NCI-H446 treated with DMSO at 0.1 percent for 48 hours (cell line): ENCODE results near the gene USP21.
A peak's percentile ranks its signal among the peaks of the same experiment; 100 is the strongest.
"Not testable (repeated sequence)": the region's sequence is repeated elsewhere in the genome, so short reads cannot be mapped to it uniquely, and the experiment has no call there.

Experiments used
- DNase-seq: peaks from one replicate; lab custom pipeline; 2025; lab: John Stamatoyannopoulos, UW

Gene USP21

DNA sequence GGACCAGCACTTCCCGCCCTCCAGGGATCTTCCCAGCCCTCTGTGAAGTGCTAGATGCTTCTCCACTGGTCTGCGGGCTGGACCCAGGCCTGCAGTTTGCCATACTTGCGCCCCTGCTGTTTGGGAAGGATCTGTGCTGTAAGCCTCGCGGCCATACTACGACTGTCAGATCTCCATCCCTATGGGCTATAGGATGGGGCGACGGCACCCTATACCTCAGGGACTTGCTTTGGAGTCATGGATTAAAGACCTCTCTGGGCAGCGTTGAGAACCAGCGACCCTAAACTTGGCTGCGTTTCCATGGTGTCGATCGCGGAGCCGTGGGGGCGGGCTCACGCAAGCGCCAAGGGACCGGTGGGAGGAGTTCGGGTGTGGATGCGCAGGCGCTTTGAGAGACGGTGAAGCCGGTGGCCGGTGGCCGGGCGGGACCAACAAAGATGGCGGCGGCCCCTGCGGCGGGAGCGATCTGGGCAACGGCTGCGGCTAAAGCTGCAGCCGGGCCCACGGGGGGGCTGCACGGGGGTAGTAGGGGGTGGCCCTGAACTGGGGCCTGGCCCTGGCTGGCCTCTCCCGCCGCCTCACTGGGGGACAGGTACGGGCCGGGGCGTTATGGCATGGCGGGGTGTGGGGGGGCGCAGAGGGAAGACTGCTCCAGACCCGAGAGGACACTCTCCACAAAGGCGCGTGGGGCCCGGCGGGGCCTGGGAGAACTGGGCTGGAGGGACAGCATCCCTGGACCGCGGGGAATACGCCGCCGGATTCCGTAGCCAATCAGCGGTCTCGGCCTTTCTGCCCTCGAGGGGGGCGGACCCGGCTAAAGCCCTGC lies at the start of gene USP21:
TSS of gene USP21 (plus strand) at position 414 of the 826 bp plus-strand sequence. CDS start 1,141 bp downstream, outside the sequence.
- peak; percentile 79 for DNase-seq

- no peak for DNase-seq
Observed at GRCh38 chr1:161111117-161111516, 48.2 kb upstream of the USP21 start.

DNA sequence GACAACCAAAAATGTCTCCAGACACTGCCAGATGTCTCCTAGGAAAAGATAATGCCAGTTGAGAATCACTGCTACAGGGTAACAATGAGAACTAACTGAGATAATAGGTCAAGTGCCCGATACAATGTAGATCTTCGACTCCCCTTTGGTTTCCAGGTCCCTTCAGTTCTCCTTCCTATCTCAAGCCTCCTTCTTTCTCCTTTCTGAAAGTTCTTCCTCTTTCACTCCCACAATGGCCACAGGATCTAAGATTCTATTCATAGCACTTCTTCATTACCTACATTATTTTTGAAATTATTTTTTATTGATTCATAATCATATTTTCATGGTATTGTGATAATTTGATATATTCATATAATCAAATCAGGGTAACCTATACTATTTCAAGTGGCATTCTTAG lies 47.8 kb upstream of the USP21 start:
- no peak for DNase-seq

DNA sequence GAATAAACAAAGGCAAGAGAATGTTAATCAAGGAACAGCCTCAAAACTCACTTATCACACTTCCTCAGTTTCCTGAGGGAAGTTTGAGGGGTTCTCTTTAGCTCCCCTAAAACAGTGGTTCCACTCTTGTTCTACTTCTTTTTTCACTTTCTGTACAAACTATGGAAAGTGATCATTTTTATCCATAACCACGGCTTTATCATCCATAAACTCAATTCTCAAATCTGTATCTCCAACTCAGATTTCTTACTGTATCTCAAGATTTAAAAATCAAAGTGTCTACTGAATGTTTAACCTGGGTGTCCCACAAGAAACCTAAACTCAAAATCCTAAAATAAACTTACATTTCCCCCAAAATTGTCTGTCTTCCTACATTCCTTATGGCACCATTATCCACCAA lies 45.4 kb upstream of the USP21 start:
- no peak for DNase-seq

GRCh38 chr1:161114556-161114955 lies 44.7 kb upstream of the USP21 start:
- DNase-seq, result no peak

DNA sequence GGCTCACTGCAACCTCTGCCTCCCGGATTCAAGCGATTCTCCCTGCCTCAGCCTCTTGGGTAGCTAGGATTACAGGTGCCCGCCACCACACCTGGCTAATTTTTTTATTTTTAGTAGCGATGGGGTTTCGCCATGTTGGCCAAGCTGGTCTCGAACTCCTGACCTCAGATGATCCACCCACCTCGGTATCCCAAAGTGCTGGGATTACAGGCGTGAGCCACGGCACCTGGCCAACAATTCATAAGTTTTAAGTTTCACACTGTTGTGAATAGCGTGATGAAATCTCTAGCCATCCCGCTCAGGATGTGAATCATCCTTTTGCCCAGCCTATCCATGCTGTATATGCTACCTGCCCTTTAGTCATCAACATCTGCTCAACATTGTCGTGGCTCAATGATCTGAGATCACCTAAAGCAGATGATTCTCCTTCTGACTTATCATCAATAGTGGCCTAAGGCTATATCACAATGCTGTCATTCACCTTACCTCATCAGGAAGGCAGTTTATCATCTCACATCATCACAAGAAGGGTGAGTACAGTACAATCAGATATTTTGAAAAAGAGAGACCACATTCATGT lies 44.1 kb upstream of the USP21 start:
- DNase-seq, result no peak

GRCh38 chr1:161115961-161116360 lies 43.3 kb upstream of the USP21 start:
- not testable (repeated sequence) for DNase-seq

GRCh38 chr1:161117759-161118581 lies 41.3 kb upstream of the USP21 start, which contains the start of the genes NIT1 and PFDN2:
TSS of gene NIT1 (plus strand) at chr1:161118105. CDS start at chr1:161118177, 72 bp downstream.
TSS of gene PFDN2 (minus strand) at chr1:161118037. CDS start at chr1:161118026, 11 bp downstream.
- peak; percentile 61 for DNase-seq

GRCh38 chr1:161119092-161119903 lies 40.0 kb upstream of the USP21 start:
- DNase-seq, result no peak

DNA sequence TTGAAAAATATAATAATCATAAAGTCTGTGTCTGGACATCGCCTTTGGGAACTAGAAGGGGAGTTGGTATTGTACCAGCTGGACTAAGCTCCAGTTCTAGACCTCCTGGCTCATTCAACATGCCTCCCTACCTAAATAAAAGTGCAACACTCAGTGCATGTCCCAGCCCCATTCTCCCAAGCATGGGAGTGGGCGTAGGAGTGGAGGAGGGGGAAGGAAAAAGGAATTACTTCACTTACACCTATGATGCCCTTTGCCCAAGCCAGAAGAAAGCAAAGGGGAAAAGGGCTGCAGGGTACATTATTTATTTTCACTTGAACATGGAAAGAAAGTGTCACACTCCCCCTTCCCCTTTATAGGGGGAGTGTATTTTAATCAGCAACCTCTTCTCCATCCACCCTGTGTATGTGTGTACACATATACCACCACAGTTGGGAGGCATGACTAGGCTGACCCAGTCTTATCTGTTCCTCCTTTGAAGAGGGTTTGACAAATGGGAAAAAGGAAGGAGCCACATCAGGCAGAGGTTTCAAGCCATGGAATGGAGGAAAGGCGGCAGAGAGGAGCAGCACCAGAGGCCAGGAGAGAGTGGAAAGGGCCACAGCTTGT lies 38.2 kb upstream of the USP21 start:
- no peak for DNase-seq

DNA sequence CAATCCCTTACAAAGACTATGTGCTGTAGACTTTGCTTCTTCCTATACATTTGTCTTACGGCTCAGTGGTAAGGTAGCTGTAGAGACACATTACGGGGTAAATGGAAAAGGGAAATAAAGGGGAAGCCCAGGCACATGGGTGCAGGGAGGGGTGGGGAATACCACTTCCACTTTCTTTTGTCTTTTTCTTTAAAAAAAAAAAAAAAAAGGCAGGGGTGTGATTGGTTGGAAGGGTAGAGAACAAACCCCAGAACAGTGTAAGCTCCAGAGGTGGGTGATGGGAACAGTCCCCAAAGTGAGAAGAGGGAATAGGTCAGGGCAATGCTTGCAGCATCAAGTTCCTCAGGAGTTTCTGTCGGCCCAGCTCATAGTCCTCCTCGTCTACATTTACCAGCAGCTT lies 37.5 kb upstream of the USP21 start:
- no peak for DNase-seq

- DNase-seq, result no peak
Observed at GRCh38 chr1:161122967-161123366, 36.3 kb upstream of the USP21 start.

- no peak for DNase-seq
Observed at GRCh38 chr1:161127649-161128048, 31.7 kb upstream of the USP21 start.

DNA sequence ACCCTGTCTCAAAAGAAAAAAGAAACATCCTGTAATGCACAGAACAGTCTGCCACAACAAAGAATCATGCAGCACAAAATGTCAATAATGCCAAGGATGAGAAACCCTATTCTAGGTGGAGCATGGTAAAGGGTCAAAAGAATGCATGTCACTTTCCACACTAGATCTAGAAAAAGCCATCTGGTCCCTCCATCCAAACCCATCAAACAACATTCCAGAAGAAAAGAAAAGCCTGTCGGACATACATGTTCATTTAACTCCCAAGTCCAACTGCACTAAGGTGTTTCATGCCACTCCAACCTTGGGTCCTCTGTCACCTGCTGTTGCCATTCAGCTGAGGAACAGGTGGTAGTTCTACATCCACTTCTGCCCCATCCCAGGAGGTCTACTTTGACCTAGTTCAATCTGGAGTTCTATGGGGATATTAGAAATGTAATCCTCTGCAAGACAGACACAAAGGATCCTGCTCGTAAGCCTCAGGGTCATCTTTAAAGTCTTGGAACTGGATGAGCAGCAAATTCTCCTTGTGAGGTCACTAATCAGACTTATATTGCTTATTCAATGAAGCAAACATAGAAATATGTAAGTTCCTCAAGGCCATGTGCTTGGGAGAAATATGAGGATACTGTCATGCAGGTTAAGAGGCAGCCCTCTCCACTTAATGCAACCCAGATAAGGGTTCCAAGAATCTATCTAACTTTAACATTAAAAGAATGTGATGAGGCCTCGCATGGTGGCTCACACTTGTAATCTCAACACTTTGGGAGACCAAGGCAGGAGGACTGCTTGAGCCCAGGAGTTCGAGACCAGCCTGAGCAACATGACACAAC lies 30.5 kb upstream of the USP21 start:
- DNase-seq, result no peak

DNA sequence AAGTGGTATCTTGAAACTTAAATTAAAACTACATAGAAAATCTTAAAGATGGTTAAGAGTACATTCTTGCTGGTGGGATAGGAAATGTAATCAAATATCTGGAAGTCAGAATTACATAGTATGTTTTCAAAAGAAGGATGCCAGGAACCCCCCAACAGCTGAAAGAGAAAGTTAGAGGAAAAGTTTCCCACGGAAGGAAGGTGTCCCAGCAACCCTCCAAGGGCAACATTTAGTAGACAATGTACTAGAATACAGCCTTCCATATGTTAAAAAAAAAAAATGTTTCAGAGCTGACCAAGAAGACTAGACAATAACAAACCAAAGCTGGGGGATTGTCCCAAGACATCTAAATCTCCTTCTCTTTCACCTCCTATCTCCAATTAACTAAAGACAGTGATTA lies 29.0 kb upstream of the USP21 start:
- no peak for DNase-seq

DNA sequence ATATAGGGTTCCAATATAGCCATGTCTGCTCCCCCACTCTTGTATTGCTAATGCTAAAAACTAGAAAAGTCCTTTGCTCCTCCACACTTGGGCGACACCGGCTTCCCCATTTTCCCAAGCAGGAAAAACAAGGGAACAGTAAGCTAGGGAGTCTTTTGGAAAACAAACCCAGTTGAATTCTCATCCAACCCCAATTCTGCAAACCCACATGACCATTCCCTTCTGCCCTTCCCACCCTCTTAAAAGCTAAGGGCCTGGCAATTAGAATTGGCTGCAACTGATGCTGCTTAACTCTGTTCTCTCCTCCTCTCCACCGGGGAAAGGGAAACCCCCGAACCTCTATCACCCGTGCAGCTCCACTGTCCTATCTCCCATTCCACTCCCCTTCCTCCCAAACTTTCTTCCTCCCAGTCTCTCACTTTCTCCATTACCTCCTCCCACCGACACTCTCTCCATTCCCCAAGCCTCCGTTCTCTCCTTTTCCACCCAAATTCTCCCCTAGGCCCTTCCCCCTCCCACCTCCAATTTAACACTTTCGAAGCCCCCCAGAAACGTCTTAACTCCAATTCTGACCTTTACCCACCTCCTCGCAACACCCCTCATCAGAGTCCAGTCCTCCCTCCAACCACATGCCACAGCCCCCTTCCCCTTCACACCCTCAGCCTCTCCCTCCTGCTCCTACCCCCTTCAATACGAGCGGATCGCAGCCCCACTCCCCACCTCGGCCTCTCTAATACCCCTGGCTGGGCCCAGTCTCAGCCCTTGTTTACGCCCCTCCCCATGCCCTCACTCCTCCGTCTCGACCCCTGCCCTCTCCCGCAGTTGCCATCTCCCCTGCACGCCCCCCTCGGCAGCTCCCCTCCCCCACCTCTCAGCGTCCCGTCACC lies 27.5 kb upstream of the USP21 start:
- no peak for DNase-seq

DNA sequence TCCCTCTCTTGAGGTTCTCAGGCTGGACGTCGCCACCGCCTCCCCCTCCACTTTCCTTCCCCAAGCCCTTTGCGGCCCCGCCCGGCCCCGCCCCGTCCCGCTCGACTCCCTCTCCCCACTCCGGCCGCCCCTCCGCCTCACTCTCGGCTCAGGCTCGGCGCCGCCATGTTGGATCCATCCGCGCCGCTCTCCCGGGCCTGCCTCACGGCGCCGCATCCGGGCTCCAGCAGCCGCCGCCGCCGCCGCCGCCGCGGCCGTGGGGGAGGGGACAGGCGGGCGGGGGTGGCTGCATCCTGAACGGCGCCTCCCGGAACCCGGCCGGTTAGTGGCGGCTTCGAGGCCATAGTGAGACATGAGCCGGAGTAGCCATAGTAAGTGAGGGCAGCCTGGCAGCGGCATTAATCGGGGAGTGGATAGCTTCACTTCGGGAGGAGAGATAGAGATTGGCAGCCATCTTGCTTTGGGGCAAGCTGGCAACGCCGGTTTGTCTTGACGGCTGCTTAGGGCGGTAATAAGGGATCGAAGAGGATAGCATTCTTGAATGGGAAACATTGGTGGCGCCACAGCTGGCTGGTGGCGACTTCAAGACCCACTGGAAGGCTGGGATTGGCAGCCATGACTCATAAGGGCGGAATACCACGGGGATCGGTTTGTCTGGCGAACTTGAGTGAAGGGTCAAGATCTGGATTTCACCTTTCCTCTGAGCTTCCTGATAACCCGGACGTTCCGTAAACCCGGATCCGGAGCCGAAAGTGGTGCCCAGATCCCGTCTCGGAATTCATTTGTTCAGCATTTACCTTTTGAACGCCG lies 26.7 kb upstream of the USP21 start, which contains the start of gene DEDD:
TSS of gene DEDD (minus strand) at position 258 of the 810 bp plus-strand sequence. CDS start 8,205 bp downstream, outside the sequence.
- DNase-seq, result peak; percentile 97

DNA sequence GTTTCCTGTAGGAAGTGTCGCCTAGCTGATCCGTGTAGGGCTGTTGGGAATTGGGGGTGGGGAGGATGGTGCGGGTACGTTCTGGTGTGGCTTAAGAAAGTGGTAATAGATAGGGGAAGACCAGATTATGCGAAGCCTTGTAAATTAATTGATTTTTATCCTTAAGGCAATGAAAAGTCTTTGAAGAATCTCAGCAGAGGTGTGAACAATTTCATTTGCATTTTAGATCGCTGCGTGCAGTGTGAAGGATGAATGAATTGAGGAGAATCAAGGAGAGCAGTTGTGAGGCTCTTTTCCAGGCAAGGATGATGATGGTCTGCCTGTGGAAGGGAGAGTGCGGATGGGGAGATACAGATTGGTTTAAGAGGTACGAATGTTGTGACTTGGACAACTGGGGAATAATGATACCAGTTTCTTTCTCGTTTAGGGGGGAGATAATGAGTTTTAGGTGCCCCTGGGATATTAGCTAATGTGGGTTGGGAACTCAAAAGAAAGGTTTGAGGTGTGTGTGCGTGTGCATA lies 26.0 kb upstream of the USP21 start:
- DNase-seq, result no peak
